Testis (tissue), 2 donors: ENCODE data around the gene SLC47A2.

ENCODE experiments used
- POLR2A ChIP-seq: fragments of 450-650 bp; IDR thresholded peaks from one replicate; pipeline ENCODE4 v1.6.1; 2017; ENCODE audit warnings: antibody characterized with exemption, mild to moderate bottlenecking, moderate library complexity
- TF ChIP-seq, protein P1 (sequence below), 3 experiments: fragments of 450-650 bp in 2 of 3; fragments of 200-600 bp in 1 of 3; sonication (generic) in 1 of 3; IDR thresholded peaks; one replicate each; pipeline ENCODE4 v1.5.1; 2016 to 2019; ENCODE audit warnings: antibody characterized with exemption in 3 of 3, mild to moderate bottlenecking in 2 of 3, moderate library complexity in 1 of 3

DNA sequence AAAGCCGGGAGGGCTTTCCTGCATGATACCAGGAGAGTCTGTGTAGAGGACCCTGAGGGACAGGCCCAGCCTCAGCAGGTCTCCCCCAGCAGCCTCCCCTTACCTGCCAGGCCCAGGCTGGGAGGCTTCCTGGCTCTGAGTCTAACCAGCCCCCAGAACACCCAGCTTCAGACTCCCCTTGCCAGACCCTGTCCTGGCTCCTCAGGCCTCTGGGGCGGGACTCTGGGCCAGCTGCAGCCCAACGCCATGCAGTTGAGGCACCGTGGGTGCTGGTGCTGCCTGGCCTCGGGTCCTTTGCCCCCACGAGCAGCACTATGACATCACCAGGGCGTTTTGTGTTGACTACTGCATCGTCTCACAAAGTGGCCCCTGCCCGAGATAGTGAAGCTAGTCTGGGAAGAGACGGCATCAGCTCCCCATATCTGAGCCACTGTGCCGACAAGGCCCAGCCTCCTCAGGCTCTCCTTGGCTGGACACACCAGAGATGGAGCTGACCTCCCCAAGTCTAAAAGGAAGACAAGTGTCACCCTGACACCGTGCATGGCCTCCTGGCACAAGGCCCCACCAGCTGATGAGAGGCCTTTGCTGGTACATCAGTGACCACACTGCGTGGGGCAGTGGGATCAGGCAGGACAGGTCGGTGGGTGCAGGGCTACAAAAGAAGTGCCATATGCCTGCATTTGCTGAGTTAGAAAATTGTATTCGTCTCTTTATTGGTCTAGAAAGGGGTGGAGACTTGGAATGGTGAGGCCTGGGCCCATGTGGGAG is 21.1 kb upstream of the SLC47A2 start:
- TF ChIP-seq, protein P1, sequence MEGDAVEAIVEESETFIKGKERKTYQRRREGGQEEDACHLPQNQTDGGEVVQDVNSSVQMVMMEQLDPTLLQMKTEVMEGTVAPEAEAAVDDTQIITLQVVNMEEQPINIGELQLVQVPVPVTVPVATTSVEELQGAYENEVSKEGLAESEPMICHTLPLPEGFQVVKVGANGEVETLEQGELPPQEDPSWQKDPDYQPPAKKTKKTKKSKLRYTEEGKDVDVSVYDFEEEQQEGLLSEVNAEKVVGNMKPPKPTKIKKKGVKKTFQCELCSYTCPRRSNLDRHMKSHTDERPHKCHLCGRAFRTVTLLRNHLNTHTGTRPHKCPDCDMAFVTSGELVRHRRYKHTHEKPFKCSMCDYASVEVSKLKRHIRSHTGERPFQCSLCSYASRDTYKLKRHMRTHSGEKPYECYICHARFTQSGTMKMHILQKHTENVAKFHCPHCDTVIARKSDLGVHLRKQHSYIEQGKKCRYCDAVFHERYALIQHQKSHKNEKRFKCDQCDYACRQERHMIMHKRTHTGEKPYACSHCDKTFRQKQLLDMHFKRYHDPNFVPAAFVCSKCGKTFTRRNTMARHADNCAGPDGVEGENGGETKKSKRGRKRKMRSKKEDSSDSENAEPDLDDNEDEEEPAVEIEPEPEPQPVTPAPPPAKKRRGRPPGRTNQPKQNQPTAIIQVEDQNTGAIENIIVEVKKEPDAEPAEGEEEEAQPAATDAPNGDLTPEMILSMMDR (IDR thresholded peaks at IDR 0.05), result no peak
- no peak for TF ChIP-seq POLR2A
